ENCODE data around the gene TPM1.

DNA sequence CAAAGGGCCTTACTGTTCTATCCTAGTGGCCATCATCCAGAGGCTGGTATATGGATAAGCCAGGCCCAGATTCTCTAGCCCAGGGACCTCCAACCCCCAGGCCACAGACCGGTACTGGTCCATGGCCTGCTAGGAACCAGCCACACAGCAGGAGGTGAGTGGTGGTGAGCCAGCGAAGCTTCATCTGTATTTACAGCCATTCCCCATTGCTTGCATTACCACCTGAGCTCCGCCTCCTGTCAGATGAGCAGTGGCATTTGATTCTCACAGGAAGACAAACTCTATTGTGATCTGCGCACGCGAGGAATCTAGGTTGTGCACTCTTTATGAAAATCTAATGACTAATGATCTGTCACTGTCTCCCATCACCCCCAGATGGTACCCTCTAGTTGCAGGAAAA is 30.1 kb upstream of the TPM1 start:
- TF ChIP-seq, protein P1, sequence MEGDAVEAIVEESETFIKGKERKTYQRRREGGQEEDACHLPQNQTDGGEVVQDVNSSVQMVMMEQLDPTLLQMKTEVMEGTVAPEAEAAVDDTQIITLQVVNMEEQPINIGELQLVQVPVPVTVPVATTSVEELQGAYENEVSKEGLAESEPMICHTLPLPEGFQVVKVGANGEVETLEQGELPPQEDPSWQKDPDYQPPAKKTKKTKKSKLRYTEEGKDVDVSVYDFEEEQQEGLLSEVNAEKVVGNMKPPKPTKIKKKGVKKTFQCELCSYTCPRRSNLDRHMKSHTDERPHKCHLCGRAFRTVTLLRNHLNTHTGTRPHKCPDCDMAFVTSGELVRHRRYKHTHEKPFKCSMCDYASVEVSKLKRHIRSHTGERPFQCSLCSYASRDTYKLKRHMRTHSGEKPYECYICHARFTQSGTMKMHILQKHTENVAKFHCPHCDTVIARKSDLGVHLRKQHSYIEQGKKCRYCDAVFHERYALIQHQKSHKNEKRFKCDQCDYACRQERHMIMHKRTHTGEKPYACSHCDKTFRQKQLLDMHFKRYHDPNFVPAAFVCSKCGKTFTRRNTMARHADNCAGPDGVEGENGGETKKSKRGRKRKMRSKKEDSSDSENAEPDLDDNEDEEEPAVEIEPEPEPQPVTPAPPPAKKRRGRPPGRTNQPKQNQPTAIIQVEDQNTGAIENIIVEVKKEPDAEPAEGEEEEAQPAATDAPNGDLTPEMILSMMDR (IDR thresholded peaks at IDR 0.05; ENCODE audit: poor library complexity) = no peak
- no peak for TF ChIP-seq EZH2phosphoT487 (IDR thresholded peaks at IDR 0.05; ENCODE audit: low read depth, severe bottlenecking, unreplicated experiment)
- TF ChIP-seq EZH2 (IDR thresholded peaks at IDR 0.05; ENCODE audit: borderline replicate concordance) = no peak
